K562 (cell line): ENCODE results near the gene ZRANB3.

Experiments
- CTCF ChIP-seq, 3 experiments: IDR thresholded peaks in 2 of 3; conservative IDR thresholded peaks in 1 of 3; 2 replicates each; pipeline ENCODE4 v1.5.1; 2011 to 2012; ENCODE audit warnings: low read length in 3 of 3, mild to moderate bottlenecking in 3 of 3, control low read depth in 2 of 3, improper control_type of control experiment in 1 of 3, inconsistent platforms in 1 of 3, low read depth in 1 of 3, mixed read lengths in 1 of 3, moderate library complexity in 1 of 3; ENCODE audit not compliant: insufficient read depth in 2 of 3
- EHMT2 ChIP-seq: fragments of 450-650 bp; IDR thresholded peaks from 2 replicates; pipeline ENCODE4 v1.6.1; 2018; ENCODE audit warnings: antibody characterized with exemption
- EZH2 ChIP-seq: IDR thresholded peaks from 2 replicates; pipeline ENCODE4 v1.6.1; 2012; ENCODE audit warnings: low read depth, mild to moderate bottlenecking, inconsistent platforms, low read length, borderline replicate concordance
- REST ChIP-seq, 2 experiments: fragments of 450-650 bp; formaldehyde crosslinking in 1 of 2; IDR thresholded peaks; 2 replicates each; pipeline versions ENCODE4 v1.4.0 to v1.6.1; 2014 to 2020; ENCODE audit warnings: mild to moderate bottlenecking in 2 of 2, borderline replicate concordance in 1 of 2, low read depth in 1 of 2
- TAF15 ChIP-seq: fragments of 200-400 bp; formaldehyde crosslinking; IDR thresholded peaks from 2 replicates; pipeline ENCODE4 v1.6.1; 2017; ENCODE audit warnings: mild to moderate bottlenecking, low read depth, low read length, moderate library complexity

- no peak for TF ChIP-seq EHMT2
- TF ChIP-seq REST (IDR thresholded peaks at IDR 0.05; ENCODE audit: borderline replicate concordance), result no peak
- TF ChIP-seq REST (CRISPR knock-in tag; IDR thresholded peaks at IDR 0.05; ENCODE audit: low read depth), result no peak
- TF ChIP-seq TAF15, result no peak
- no peak for TF ChIP-seq CTCF (IDR thresholded peaks at IDR 0.05 in 2 of 3, conservative IDR thresholded peaks at IDR 0.05 in 1 of 3; ENCODE audit: insufficient read depth in 2 of 3, low read depth in 1 of 3, low read length in 3 of 3)
- no peak for TF ChIP-seq EZH2
Observed at GRCh38 chr2:135121016-135121657, 409.9 kb downstream of the ZRANB3 start.
